ENCODE data around the gene CCDC187. TPM values are rescaled to one million over a fixed set of nuclear protein-coding genes. Genes with fewer than 3 reads are reported as not detected.

Gene CCDC187
- total RNA-seq, 6 donors from 2014 or later = 0.17 to 22.3 (median 10.0) TPM

DNA sequence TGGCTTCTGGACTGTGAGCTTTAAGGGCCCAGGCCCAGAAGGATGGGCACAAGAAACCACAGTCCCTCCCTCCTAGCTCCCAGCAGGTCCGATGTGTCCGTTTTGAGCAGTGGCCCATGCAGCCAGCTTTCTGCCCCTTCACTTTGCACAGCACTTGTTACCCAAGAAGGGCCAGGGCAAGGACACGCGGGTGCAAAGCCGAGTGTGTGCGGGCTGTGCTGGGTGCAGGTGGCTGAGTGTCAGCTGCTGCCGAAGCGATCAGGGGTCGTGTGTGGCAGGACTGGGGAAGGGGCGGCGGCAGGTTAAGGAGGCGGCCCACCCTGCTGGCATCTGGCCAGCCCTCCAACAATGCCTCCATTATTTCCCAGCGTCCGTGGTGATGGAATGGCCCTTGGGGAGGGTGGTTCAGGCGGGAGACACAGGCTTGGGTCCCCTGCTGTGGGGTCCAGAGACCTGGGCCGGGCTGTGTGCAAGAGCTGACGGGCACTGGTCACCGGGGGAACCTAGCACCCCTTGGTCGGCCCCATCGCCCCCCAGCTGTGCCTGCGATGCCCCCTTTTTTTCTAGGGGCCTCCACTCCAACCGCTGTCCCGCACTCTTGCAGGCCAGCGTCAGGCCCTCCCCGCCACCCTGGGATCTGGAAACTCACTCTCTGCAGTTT is 99.6 kb downstream of the CCDC187 start:
- Histone ChIP-seq H3K9me3 (no peaks in the 10 kb centered on the region), H3K27ac (no peak overlapping the region), H3K4me1 (peaks cover 0 to 20% (median 0%) of the 10 kb centered on the region in 4 donors), H3K27me3 (peaks cover 2 to 60% (median 43%) of the 10 kb centered on the region in 4 donors), H3K4me3 (no peak overlapping the region), H3K36me3 (peaks cover 0 to 7% (median 6%) of the 10 kb centered on the region in 4 donors)
- TF ChIP-seq POLR2A (IDR thresholded peaks at IDR 0.05) = no peak
- TF ChIP-seq, protein P1, sequence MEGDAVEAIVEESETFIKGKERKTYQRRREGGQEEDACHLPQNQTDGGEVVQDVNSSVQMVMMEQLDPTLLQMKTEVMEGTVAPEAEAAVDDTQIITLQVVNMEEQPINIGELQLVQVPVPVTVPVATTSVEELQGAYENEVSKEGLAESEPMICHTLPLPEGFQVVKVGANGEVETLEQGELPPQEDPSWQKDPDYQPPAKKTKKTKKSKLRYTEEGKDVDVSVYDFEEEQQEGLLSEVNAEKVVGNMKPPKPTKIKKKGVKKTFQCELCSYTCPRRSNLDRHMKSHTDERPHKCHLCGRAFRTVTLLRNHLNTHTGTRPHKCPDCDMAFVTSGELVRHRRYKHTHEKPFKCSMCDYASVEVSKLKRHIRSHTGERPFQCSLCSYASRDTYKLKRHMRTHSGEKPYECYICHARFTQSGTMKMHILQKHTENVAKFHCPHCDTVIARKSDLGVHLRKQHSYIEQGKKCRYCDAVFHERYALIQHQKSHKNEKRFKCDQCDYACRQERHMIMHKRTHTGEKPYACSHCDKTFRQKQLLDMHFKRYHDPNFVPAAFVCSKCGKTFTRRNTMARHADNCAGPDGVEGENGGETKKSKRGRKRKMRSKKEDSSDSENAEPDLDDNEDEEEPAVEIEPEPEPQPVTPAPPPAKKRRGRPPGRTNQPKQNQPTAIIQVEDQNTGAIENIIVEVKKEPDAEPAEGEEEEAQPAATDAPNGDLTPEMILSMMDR (IDR thresholded peaks at IDR 0.05) = no peak
- TF ChIP-seq EP300 (IDR thresholded peaks at IDR 0.05) = no peak
- no peak for TF ChIP-seq POLR2AphosphoS5 (IDR thresholded peaks at IDR 0.05)
- WGBS, 2 donors = 52 to 53% methylated on average over 22 of the region's 25 CpGs
- no peak for ATAC-seq (ENCODE audit: low FRiP score in 2 of 2)
- peak in 1 of 2 donors; percentile 64 for DNase-seq

DNA sequence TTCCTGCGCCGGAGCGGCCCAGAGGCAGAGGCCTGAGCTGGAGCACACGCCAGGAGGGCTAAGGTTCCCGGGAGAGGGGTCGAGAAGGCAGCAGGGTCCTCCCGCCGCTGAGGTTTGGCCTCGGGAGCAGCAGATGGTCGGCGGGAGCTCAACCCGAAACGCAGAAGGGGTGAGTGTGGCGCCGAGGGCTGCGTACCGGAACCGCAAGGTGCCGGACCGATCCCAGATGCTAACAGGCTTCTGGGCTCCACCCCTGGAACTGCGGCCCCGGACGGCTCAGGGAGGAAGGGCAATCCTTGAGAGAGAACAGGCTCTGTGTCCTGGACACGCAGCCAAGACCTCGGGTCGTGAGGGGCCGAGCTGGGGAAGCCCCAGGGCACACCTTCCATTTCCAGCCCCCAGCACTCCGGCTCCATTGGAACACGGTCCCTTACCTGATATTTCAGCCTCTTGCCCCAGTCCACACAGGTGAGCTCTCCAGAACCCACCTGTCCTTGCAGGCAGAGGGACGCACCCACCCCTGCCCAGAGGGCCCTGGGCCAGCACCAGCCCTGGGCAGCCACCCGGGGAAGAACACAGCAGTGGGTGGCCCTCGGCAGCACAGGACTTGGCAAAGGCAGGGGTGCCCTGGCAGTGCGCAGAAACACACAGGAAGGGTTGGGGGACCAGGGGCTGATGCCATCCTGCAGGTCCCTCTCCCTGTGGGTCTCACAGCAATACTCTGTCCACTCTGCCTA is 100.3 kb downstream of the CCDC187 start:
- H3K4me1 ChIP-seq = peaks cover 0 to 26% (median 2%) of the 10 kb centered on the region in 4 donors
- peaks cover 2 to 67% (median 46%) of the 10 kb centered on the region in 4 donors for H3K27me3 ChIP-seq
- no peaks in the 10 kb centered on the region for H3K9me3 ChIP-seq
- peaks cover 0 to 3% (median 1%) of the 10 kb centered on the region in 4 donors for H3K36me3 ChIP-seq
- TF ChIP-seq POLR2A (IDR thresholded peaks at IDR 0.05) (no peak), EP300 (IDR thresholded peaks at IDR 0.05) (no peak), POLR2AphosphoS5 (IDR thresholded peaks at IDR 0.05) (no peak)
- TF ChIP-seq, protein P1 (IDR thresholded peaks at IDR 0.05) = no peak
- WGBS, 2 donors = 12 to 40% methylated on average over 11 to 27 of the region's 33 CpGs
- H3K4me3 ChIP-seq = no peak overlapping the region
- ATAC-seq (ENCODE audit: low FRiP score in 2 of 2) = no peak
- no peak overlapping the region for H3K27ac ChIP-seq
- DNase-seq = peak in 1 of 2 donors; percentile 71

DNA sequence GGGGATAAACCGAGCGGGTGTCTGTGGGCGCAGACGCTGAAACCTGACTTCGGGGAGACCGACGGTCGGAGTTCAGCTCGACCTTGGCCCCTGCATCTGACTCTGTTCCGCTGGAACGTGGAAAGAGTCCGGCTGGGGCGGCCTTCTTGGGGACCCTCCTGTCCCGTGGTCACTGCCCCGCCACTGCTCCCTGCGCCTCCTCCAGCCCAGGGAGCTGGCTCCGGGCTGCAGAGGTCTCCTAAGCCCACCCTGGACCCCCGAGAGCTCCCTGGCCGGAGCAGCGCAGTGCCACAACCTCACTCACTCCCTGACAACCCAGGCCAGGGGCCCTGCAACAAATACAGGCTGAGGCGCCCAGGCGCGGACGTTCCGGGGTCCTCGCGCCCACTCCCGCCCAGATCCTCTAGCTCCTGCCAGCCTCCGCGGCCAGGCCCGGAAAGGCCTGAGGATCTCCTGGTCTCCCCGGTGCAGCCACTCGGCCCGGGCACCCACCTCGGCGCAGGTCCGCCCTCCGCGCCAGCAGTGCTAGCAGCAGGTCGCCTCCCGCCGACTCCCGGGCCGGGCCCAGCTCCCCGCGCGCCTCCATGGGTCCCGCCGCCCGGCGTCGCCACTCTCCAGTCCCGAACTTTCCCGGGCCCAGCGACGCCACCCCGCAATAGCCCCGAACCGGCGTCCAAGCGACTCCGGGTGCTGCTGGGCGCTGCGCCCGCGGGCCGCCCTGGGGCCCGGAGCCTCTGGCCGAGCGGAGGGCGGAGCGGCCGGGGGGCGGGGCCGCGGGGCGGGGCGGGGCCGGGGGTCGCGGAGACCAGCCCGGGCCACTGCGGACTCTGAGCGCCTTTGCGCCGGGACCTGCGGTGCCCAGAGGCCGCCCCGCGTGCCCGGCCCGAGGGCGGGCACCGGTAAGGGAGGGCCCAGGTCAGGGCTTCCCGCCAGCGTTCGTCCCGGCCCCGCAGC is 101.2 kb downstream of the CCDC187 start:
- peaks cover 0 to 32% (median 3%) of the 10 kb centered on the region in 4 donors for H3K4me1 ChIP-seq
- no peak overlapping the region for H3K27ac ChIP-seq
- peaks cover 2 to 75% (median 50%) of the 10 kb centered on the region in 4 donors for H3K27me3 ChIP-seq
- DNase-seq (peak in 1 of 2 donors; percentile 76), ATAC-seq (ENCODE audit: low FRiP score in 2 of 2) (no peak)
- TF ChIP-seq POLR2A (IDR thresholded peaks at IDR 0.05) (no peak), EP300 (IDR thresholded peaks at IDR 0.05) (no peak), POLR2AphosphoS5 (IDR thresholded peaks at IDR 0.05) (no peak)
- TF ChIP-seq, protein P1 (IDR thresholded peaks at IDR 0.05) = no peak
- no peaks in the 10 kb centered on the region for H3K9me3 ChIP-seq
- 3 to 22% methylated on average over 8 to 52 of the region's 99 CpGs for WGBS, 2 donors
- no peaks in the 10 kb centered on the region for H3K36me3 ChIP-seq
- no peak overlapping the region for H3K4me3 ChIP-seq

DNA sequence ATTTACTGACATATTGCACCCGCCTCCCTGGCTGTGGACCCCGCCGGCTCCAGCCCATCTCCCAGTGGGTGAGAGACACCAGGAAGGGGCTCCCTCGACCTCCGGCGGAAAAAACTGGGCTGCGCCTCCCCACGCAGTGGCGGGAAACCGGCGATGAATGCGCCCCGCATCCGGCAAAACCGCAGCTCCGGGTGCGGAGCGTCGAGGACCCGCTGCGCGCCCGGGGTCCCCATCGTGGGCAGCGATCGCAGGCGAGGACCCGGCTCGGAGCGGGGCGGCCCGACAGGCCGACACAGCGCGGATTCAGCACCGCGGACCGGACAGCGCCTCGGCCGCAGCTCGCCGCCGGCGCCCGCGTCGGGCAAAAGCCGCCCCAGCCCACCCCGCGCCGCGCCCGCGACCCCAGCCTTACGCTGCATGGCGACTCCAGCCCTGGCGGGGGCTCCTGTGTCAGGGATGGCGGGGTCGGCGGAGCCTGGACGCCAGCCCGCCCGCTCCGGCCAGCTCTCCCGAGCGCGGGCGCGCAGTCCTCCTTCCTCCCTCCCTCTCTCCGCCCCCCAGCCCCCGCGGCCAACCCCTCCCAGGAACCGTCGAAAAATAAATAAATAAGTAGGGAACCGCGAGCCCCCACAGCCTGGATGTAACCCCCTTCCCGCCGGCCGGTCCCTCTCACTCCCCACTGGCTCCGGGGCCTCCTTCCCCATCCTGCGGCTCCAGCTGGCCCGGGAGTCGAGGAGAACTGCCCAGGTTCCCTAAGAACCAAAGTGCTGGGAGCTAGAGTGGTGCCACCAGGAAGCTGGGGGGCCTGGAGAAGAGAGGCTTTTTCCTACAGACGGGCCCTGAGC is 102.1 kb downstream of the CCDC187 start:
- no peaks in the 10 kb centered on the region for H3K9me3 ChIP-seq
- WGBS, 2 donors = 10 to 11% methylated on average over 8 to 32 of the region's 85 CpGs
- peaks cover 2 to 84% (median 55%) of the 10 kb centered on the region in 4 donors for H3K27me3 ChIP-seq
- H3K36me3 ChIP-seq = no peaks in the 10 kb centered on the region
- H3K4me1 ChIP-seq = peaks cover 0 to 32% (median 3%) of the 10 kb centered on the region in 4 donors
- H3K27ac ChIP-seq = no peak overlapping the region
- ATAC-seq (ENCODE audit: low FRiP score in 2 of 2) (no peak), DNase-seq (peak in 1 of 2 donors; percentile 88)
- no peak for TF ChIP-seq EP300 (IDR thresholded peaks at IDR 0.05)
- TF ChIP-seq, protein P1 (IDR thresholded peaks at IDR 0.05) = no peak
- no peak for TF ChIP-seq POLR2A (IDR thresholded peaks at IDR 0.05)
- TF ChIP-seq POLR2AphosphoS5 (IDR thresholded peaks at IDR 0.05) = no peak
- no peak overlapping the region for H3K4me3 ChIP-seq

Measured in upper lobe of left lung (tissue), 6 donors.